BLaER1 treated with 17β-estradiol and CSF1 and Interleukin-3, amounts not matched to agents 10 nM and 100 nM (cell line): ENCODE measurements around the gene PNPO.

Experiments used
- H3K27ac ChIP-seq, 11 experiments: shearing (Covaris generic); formaldehyde crosslinking; 2 replicates each; pipeline ENCODE4 v1.8.1; 2022
- H3K27me3 ChIP-seq, 11 experiments: shearing (Covaris generic); formaldehyde crosslinking; 2 replicates each; pipeline ENCODE4 v1.8.1; 2022
- H3K36me3 ChIP-seq, 11 experiments: shearing (Covaris generic); formaldehyde crosslinking; 2 replicates each; pipeline ENCODE4 v1.8.1; 2022
- H3K4me1 ChIP-seq, 10 experiments: shearing (Covaris generic); formaldehyde crosslinking; 2 replicates each; pipeline ENCODE4 v1.8.1; 2022
- H3K4me2 ChIP-seq, 11 experiments: shearing (Covaris generic); formaldehyde crosslinking; 2 replicates each; pipeline ENCODE4 v1.8.1; 2022
- H3K4me3 ChIP-seq, 10 experiments: shearing (Covaris generic); formaldehyde crosslinking; 2 replicates each; pipeline ENCODE4 v1.8.1; 2022
- H3K9ac ChIP-seq, 11 experiments: shearing (Covaris generic); formaldehyde crosslinking; 2 replicates each; pipeline ENCODE4 v1.8.1; 2022
- H3K9me3 ChIP-seq, 11 experiments: shearing (Covaris generic); formaldehyde crosslinking; replicated peaks in 1 of 11; 2 replicates each; pipeline ENCODE4 v1.8.1; 2022
- H4K20me1 ChIP-seq, 11 experiments: shearing (Covaris generic); formaldehyde crosslinking; 2 replicates each; pipeline ENCODE4 v1.8.1; 2022
- Cebpa-rat ChIP-seq, 11 experiments: shearing (Covaris generic); IDR thresholded peaks; 2 replicates each; pipeline ENCODE4 v1.8.1; 2022

PNPO gene

DNA sequence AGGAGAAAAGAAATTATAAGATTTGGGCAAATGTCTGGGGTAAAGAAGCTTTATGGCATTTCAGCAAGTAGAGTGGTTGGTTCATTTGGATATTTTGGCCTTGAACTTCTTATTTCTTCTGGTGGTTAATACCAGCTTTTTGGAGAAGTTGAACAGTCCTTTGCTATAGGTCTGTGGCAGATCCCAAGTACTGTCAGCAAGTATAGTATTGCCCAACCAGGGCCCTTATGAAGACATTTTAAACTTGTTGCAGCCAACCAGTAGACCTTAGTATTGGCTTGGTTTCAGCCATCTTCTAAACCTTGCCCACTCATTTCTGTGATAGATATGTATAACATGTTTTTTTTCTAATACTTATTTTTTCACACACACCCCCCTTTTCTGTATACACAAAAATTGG is 43.1 kb upstream of the PNPO start:
- peaks cover 19 to 44% (median 34%) of the 10 kb centered on the region in 11 experiments; a peak in 21 of 22 replicates for H3K36me3 ChIP-seq
- 0 out of 22 replicates have a peak overlapping the region, but pooled peaks of 1 of the 11 experiments have one; percentile 98 for H3K9ac ChIP-seq
- TF ChIP-seq Cebpa-rat (IDR thresholded peaks at IDR 0.05), result no peak
- H3K4me1 ChIP-seq, result peaks cover 49 to 67% (median 60%) of the 10 kb centered on the region in 10 experiments
- H4K20me1 ChIP-seq, result peaks cover 0 to 37% (median 7%) of the 10 kb centered on the region in 11 experiments; a peak in 8 of 22 replicates
- H3K4me2 ChIP-seq, result peak overlapping the region; percentile 81 to 98 (median 94)
- H3K4me3 ChIP-seq, result 0 out of 20 replicates have a peak overlapping the region, but pooled peaks of 2 of the 10 experiments have one; percentile 85 to 94
- no peaks in the 10 kb centered on the region for H3K27me3 ChIP-seq
- peak overlapping the region in 4 of 11 experiments; percentile 3 to 99 (median 42); a peak in 2 of 22 replicates for H3K27ac ChIP-seq
- no peaks in the 10 kb centered on the region for H3K9me3 ChIP-seq

DNA sequence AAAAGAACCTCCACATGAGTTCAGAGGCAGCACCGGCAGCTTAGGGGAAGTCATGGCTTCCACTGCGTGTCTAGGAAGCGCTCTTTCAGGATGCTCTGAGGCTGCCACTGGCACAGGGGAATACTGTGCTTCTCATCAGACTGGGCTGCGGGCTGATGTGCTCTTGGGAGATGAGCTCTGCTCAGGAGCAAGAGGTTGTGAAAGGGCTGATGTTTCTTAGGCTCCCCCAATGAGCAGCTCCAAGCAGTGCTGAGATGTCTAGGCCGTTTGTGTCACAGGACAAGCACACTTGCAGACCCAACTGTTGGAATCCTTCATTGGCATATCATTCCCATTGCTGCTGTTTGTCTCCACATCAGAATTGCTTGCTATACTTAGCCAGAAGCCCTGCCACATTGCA is 41.7 kb upstream of the PNPO start:
- Histone ChIP-seq H3K9ac (peak overlapping the region in 7 of 11 experiments; percentile 8 to 64 (median 57); a peak in 8 of 22 replicates), H3K4me1 (peaks cover 44 to 61% (median 55%) of the 10 kb centered on the region in 10 experiments), H3K27me3 (no peaks in the 10 kb centered on the region), H3K4me2 (peak overlapping the region; percentile 81 to 98 (median 94)), H3K36me3 (peaks cover 25 to 57% (median 42%) of the 10 kb centered on the region in 11 experiments), H3K4me3 (no peak overlapping the region; a peak in 1 of 20 replicates), H4K20me1 (peaks cover 0 to 38% (median 7%) of the 10 kb centered on the region in 11 experiments; a peak in 10 of 22 replicates), H3K9me3 (no peaks in the 10 kb centered on the region), H3K27ac (peak overlapping the region in 7 of 11 experiments; percentile 29 to 77 (median 68); a peak in 13 of 22 replicates)
- peak in 4 of 11 experiments; percentile 50 to 93 (median 79); a peak in 7 of 22 replicates for TF ChIP-seq Cebpa-rat (IDR thresholded peaks at IDR 0.05)

DNA sequence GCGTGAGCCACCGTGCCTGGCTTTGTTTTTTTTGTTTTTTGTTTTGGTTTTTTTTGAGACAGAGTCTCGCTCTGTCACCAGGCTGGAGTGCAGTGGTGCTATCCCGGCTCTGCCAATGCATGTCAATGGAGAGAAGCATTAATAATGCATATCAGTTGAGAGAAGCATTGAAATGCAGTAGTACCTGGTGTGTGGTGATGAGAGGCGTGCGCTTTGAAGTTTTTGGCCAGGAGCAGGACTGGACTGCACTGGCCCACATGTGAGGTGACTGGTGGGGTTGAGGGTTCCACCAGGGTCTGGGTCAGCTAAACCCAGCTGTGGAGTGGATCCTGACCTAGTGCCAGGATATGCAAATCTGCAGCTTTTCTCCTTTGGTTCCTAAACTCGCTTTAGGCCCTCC is 39.9 kb upstream of the PNPO start:
- no peak overlapping the region for H3K9ac ChIP-seq
- H3K9me3 ChIP-seq, result no peaks in the 10 kb centered on the region
- no peak overlapping the region for H3K4me3 ChIP-seq
- TF ChIP-seq Cebpa-rat (IDR thresholded peaks at IDR 0.05), result no peak
- H3K4me1 ChIP-seq, result peaks cover 43 to 72% (median 57%) of the 10 kb centered on the region in 10 experiments
- no peaks in the 10 kb centered on the region for H3K27me3 ChIP-seq
- H3K36me3 ChIP-seq, result peaks cover 37 to 75% (median 59%) of the 10 kb centered on the region in 11 experiments
- H3K4me2 ChIP-seq, result peak overlapping the region in 3 of 11 experiments; percentile 91 to 98 (median 95); a peak in 4 of 22 replicates
- peaks cover 4 to 48% (median 17%) of the 10 kb centered on the region in 11 experiments; a peak in 13 of 22 replicates for H4K20me1 ChIP-seq
- H3K27ac ChIP-seq, result 0 out of 22 replicates have a peak overlapping the region, but pooled peaks of 1 of the 11 experiments have one; percentile 7

DNA sequence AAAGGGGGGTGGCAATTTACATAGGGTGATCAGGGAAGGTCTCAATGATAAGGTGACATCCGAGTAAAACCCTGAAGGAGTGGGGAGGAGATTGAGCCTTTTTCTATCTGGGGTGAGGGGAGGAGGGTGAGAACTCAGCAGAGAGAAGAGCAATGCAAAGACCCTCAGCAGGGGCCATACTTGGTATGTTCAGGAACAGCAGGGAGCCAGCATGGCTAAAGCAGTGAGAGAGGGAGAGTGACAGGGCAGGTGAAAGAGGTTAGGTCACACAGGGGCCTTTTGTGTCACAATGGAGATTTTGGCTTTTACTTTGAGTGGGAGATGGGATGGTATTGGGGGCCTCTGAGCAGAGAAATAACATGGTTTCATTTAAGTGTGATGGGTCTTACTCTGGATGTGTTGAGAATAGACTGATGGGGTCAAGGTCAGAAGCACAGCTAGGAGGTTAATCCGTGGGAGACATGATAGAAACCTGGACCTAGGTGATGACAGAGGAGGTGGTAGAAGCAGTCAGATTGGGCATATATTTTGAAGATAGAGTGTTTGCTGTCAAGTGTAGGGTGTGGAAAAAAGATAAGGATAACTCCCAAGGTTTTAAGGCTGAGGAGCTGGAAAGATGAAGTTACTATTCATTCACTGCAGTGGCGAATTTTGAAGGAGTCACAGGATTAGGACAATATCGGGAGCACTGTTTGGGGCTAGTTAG is 39.2 kb upstream of the PNPO start:
- Histone ChIP-seq H3K4me2 (no peak overlapping the region), H3K9me3 (no peaks in the 10 kb centered on the region), H3K9ac (no peak overlapping the region), H3K4me1 (peaks cover 45 to 73% (median 60%) of the 10 kb centered on the region in 10 experiments), H4K20me1 (peaks cover 4 to 56% (median 24%) of the 10 kb centered on the region in 11 experiments; a peak in 13 of 22 replicates), H3K36me3 (peaks cover 44 to 83% (median 62%) of the 10 kb centered on the region in 11 experiments), H3K27me3 (no peaks in the 10 kb centered on the region), H3K4me3 (no peak overlapping the region), H3K27ac (peak overlapping the region in 1 of 11 experiments; percentile 7; a peak in 1 of 22 replicates)
- TF ChIP-seq Cebpa-rat (IDR thresholded peaks at IDR 0.05), result no peak

DNA sequence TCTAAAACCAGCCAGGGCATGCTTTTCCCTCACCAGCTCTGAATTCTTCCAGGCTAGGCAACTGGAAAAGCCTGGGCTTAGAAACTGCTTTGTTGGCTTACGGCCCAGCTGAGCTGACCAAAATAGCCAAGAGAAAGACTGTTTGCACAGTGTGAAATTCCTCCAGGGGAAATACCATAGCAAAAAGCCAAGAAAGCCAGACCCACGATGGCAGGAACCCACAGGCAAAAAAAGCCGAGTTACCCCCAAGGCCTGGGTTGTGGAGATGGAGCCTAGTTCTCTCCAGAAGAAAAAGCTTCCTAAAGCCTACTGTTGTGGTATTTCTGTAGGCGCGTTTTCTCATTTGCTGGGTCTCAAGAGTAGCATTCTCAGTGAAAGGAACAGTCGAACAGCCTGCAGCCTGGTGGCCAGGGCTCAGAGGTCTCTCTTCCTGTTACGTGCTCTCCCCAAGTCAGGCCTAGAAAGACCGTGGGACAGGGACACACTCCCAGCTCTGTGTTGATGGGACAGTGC is 36.1 kb upstream of the PNPO start:
- H3K4me1 ChIP-seq, result peaks cover 32 to 63% (median 47%) of the 10 kb centered on the region in 10 experiments
- no peak overlapping the region for H3K9ac ChIP-seq
- no peak overlapping the region for H3K4me3 ChIP-seq
- H3K9me3 ChIP-seq, result no peaks in the 10 kb centered on the region
- no peaks in the 10 kb centered on the region for H3K27me3 ChIP-seq
- H3K27ac ChIP-seq, result no peak overlapping the region
- H3K36me3 ChIP-seq, result peaks cover 49 to 88% (median 66%) of the 10 kb centered on the region in 11 experiments
- TF ChIP-seq Cebpa-rat (IDR thresholded peaks at IDR 0.05), result no peak
- H4K20me1 ChIP-seq, result peaks cover 4 to 64% (median 25%) of the 10 kb centered on the region in 11 experiments; a peak in 14 of 22 replicates
- H3K4me2 ChIP-seq, result no peak overlapping the region

DNA sequence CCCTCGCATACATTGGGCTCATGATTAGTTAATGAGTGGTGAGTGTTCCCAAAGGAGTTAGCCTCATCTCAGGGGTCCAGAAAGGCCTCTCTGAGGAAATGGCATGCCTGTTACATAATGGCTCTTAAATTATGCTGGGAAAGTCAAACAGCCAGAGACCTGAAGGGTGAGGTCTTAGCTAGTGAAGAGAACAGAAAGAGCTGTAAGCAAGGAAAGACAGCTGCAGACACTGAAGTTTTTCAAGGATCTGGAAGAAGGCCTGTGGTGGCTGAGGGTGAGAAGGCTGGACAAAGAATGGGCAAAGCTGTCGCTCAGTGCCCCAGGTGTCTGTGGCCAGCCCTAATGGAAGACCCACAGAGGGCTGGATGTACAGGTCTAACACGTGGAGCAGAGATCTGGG is 34.9 kb upstream of the PNPO start:
- Histone ChIP-seq H3K9ac (no peak overlapping the region; a peak in 1 of 22 replicates), H3K4me1 (peaks cover 23 to 51% (median 35%) of the 10 kb centered on the region in 10 experiments), H3K9me3 (no peaks in the 10 kb centered on the region), H3K27ac (peak overlapping the region in 5 of 11 experiments; percentile 23 to 73 (median 62); a peak in 6 of 22 replicates), H3K27me3 (no peaks in the 10 kb centered on the region), H3K4me2 (peak overlapping the region in 6 of 11 experiments; percentile 68 to 79 (median 70); a peak in 7 of 22 replicates), H3K36me3 (peaks cover 48 to 85% (median 63%) of the 10 kb centered on the region in 11 experiments), H4K20me1 (peaks cover 4 to 64% (median 23%) of the 10 kb centered on the region in 11 experiments; a peak in 14 of 22 replicates), H3K4me3 (no peak overlapping the region)
- TF ChIP-seq Cebpa-rat (IDR thresholded peaks at IDR 0.05), result no peak

DNA sequence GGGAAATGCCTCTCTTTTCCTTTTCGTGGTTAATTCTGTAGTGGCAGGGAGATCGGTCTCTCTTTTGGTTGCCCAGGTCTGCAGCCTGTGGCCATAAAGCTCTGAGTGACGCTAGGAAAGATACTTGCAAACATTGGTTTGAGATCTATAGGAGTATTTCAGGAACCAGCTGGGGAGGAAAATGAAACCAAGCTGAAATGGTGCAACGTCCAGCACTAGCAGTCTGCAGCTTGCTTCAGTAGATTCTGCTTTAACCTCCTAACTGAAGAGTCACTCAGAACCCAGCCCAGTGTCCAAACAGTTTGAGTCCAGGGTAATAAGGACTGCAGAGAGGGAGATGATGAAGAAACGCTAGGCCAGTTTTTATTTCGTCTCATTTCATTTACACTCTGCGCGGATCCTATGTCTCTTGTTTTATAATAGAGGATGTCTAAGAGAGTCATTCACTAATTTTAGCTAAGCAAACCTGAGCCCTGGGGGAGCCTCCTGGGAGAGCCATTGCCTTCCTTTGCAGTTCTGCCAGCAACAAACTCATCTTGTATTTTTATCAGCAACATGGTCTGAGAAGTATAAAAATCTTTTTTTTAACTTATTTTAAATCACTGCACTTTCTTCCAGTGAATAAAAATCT is 33.3 kb upstream of the PNPO start:
- Histone ChIP-seq H3K36me3 (peaks cover 41 to 70% (median 61%) of the 10 kb centered on the region in 11 experiments), H3K9me3 (no peaks in the 10 kb centered on the region), H3K4me1 (peaks cover 23 to 44% (median 30%) of the 10 kb centered on the region in 10 experiments), H4K20me1 (peaks cover 0 to 67% (median 26%) of the 10 kb centered on the region in 11 experiments; a peak in 13 of 22 replicates), H3K9ac (peak overlapping the region in 10 of 11 experiments; percentile 4 to 60 (median 29); a peak in 12 of 22 replicates), H3K27me3 (no peaks in the 10 kb centered on the region), H3K4me3 (peak overlapping the region in 2 of 10 experiments; percentile 1 to 9; a peak in 2 of 20 replicates), H3K4me2 (peak overlapping the region; percentile 54 to 79 (median 70)), H3K27ac (peak overlapping the region in 10 of 11 experiments; percentile 7 to 73 (median 52); a peak in 15 of 22 replicates)
- peak in 7 of 11 experiments; percentile 28 to 92 (median 49); a peak in 8 of 22 replicates for TF ChIP-seq Cebpa-rat (IDR thresholded peaks at IDR 0.05)

DNA sequence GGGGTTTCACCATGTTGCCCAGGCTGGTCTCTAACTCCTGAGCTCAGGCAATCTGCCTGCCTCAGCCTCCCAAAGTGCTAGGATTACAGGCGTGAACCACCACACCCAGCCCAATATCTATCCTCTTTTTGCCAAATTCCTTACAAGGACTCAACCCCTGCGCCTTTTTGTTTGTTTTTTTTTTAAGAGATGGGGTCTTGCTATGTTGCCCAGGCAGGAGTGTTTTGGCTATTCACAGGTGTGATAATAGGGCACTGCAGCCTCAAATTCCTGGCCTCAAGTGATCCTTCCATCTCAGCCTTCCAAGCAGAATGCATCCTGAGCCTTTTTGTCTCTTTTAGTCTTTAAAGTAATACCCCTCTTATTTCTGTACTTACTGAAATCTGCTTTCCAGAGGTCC is 28.3 kb upstream of the PNPO start:
- no peak overlapping the region for H3K9ac ChIP-seq
- no peak for TF ChIP-seq Cebpa-rat (IDR thresholded peaks at IDR 0.05)
- H3K4me1 ChIP-seq, result peaks cover 14 to 34% (median 23%) of the 10 kb centered on the region in 10 experiments
- H3K4me3 ChIP-seq, result no peak overlapping the region
- H3K27me3 ChIP-seq, result no peaks in the 10 kb centered on the region
- no peak overlapping the region for H3K27ac ChIP-seq
- H3K9me3 ChIP-seq, result no peaks in the 10 kb centered on the region
- peaks cover 0 to 55% (median 11%) of the 10 kb centered on the region in 11 experiments; a peak in 12 of 22 replicates for H4K20me1 ChIP-seq
- peaks cover 45 to 72% (median 58%) of the 10 kb centered on the region in 11 experiments for H3K36me3 ChIP-seq
- no peak overlapping the region for H3K4me2 ChIP-seq
